Effector memory CD4-positive, alpha-beta T cell (primary cell): ENCODE results near the gene CACNA1G.

Experiments
- DNase-seq, 3 donors: peaks; one replicate each; pipeline ENCODE4 v3.0.0-alpha.2; 2020
- H3K27ac ChIP-seq: 2 replicates; pipeline ENCODE4 v1.7.0; 2013; ENCODE audit warnings: mild to moderate bottlenecking, low read length, moderate library complexity; ENCODE audit not compliant: insufficient read depth, poor library complexity, severe bottlenecking
- H3K27me3 ChIP-seq: replicated peaks from 2 replicates; pipeline ENCODE4 v1.7.0; 2013; ENCODE audit warnings: mild to moderate bottlenecking, low read length; ENCODE audit not compliant: insufficient read depth, control insufficient read depth, poor library complexity, severe bottlenecking
- H3K36me3 ChIP-seq: 2 replicates; pipeline ENCODE4 v1.7.0; 2013; ENCODE audit warnings: mild to moderate bottlenecking, low read length, moderate library complexity; ENCODE audit not compliant: control insufficient read depth, insufficient read depth
- H3K4me1 ChIP-seq: 2 replicates; pipeline ENCODE4 v1.7.0; 2013; ENCODE audit warnings: low read length, mild to moderate bottlenecking; ENCODE audit not compliant: control insufficient read depth, insufficient read depth, poor library complexity, severe bottlenecking
- H3K4me3 ChIP-seq: 2 replicates; pipeline ENCODE4 v1.7.0; 2013; ENCODE audit warnings: low read length, low read depth, mild to moderate bottlenecking; ENCODE audit not compliant: insufficient read depth, poor library complexity, severe bottlenecking
- H3K9me3 ChIP-seq: 2 replicates; pipeline ENCODE4 v1.7.0; 2013; ENCODE audit warnings: mild to moderate bottlenecking, low read length, moderate library complexity; ENCODE audit not compliant: control insufficient read depth

The CACNA1G gene

DNA sequence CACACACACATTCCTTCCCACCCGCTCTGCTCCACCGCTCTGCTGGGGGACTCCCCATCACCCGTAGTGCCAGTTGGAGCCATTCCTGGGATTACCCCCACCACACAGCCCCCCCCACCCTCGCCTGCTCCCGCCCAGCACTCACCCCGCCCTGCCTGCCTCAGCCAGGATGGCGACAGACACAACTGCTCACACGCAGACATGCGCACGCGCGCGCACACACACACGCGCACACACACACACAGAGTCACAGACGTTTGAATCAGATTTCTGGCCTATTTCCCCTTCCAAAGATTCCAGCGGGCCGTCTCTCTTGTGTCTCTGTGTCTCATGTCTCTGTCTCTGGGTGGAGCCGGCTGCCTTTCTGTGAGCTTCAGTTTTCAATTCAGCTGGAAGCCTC is 4.4 kb downstream of the CACNA1G start:
- Histone ChIP-seq H3K36me3 (no peaks in the 10 kb centered on the region), H3K4me1 (peaks cover 21% of the 10 kb centered on the region), H3K27me3 (peaks cover 29% of the 10 kb centered on the region), H3K9me3 (no peaks in the 10 kb centered on the region), H3K4me3 (no peak overlapping the region), H3K27ac (no peak overlapping the region)
- no peak for DNase-seq

DNA sequence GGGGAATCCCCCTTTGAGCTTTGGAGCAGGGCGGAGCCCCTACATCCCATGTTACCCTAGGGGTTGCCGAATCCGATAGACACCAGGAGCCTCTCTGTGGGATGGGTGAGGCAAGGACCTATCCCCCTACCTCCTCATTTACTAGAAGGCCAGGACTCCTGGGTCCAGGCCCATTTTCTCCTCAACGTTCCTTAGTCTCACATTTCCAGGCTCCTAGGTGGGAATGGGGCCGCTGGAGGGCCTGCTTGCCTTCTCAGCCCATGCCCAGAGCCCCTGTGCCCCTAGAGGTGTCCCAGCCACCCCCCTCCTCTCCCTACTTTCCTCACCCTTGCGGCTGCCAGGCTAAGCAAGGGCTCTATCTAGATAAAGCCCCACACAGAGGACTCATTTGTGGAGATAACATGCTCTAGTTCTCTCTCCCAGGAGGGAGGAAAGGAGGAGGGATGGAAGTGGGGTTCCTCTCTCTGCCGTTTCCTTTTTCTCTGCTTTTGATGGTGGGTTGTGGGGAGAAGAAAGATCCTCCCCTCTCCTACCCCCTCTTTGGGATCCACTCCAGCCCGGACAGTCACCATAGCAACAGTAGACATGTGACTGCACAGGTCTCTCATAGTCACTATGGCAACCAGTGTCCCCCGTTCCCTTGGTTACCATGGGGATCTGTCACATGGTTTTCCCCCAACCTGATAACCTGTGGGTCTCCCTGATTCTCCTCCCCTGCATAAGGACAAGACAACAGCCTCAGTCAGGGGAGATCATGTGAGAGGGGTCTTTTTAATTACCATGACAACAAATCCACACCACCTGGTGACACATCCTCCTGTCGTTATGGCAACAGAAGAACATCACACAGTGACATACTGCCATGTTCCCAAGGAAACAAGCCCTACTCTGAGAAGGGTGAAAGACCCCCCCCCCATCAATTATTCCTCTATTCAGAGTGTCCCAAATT is 5.2 kb downstream of the CACNA1G start:
- DNase-seq = no peak
- Histone ChIP-seq H3K4me1 (peaks cover 13% of the 10 kb centered on the region), H3K27ac (no peak overlapping the region), H3K9me3 (no peaks in the 10 kb centered on the region), H3K27me3 (peaks cover 26% of the 10 kb centered on the region), H3K4me3 (no peak overlapping the region), H3K36me3 (no peaks in the 10 kb centered on the region)

DNA sequence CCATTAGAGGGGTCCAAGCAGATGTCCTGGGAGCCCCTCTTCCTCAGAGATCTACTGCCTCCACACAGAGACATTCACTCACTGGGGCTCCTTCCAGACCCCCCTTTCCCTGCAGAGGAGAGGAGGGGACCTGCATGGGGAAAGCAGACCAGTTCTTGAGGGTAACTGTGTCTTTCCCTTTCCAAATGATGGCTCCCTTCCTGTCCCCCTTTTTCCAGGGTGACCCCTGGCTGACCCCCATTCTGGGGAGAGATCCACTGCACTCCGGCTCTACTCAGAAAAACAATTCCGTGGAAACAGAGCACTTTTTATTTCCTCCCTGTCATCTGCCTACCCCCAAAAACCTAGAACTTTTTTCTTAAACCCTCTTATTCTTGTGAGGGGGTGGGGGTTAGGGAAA is 6.4 kb downstream of the CACNA1G start:
- peaks cover 6% of the 10 kb centered on the region for H3K4me1 ChIP-seq
- no peak overlapping the region for H3K4me3 ChIP-seq
- H3K36me3 ChIP-seq = no peaks in the 10 kb centered on the region
- no peak overlapping the region for H3K27ac ChIP-seq
- no peak for DNase-seq
- H3K27me3 ChIP-seq = peaks cover 17% of the 10 kb centered on the region
- no peaks in the 10 kb centered on the region for H3K9me3 ChIP-seq

DNA sequence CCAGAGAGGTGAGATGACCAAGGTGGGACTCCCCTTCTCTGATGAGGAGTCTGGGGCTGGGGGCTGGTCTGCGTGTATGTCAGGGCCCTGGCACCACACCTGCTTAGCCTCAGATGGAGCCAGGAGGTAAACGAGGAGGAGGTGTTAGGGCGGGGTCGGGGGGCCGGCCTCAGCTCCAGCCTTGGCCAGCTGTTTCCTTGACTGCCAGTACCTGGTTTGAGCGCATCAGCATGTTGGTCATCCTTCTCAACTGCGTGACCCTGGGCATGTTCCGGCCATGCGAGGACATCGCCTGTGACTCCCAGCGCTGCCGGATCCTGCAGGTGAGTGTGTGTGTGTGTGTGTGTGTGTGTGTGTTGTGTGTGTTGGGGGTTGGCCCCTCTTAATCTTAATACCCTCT is 8.1 kb downstream of the CACNA1G start:
- peaks cover 2% of the 10 kb centered on the region for H3K27me3 ChIP-seq

DNA sequence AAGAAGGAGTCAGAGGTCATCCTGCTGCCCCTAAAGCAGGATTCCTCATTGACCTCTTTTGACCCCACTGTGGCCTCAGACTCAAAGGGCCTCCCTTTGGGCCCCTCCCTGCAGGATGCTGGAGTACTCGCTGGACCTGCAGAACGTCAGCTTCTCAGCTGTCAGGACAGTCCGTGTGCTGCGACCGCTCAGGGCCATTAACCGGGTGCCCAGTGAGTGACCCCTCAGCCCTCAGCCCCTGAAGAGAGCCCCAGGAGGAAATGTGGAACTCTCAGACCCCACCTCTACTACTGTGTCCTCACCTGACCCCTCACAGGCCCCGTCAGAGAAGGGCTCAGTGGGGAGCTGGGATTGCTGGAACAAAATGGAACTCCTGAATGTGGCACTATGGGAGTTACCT is 9.1 kb downstream of the CACNA1G start:
- Histone ChIP-seq H3K9me3 (no peaks in the 10 kb centered on the region), H3K27ac (no peak overlapping the region), H3K36me3 (no peaks in the 10 kb centered on the region), H3K27me3 (peaks cover 2% of the 10 kb centered on the region), H3K4me3 (no peak overlapping the region), H3K4me1 (no peaks in the 10 kb centered on the region)
- DNase-seq = no peak

More for the DNA sequence above, 8.1 kb downstream of the CACNA1G start:
- Histone ChIP-seq H3K9me3 (no peaks in the 10 kb centered on the region), H3K36me3 (no peaks in the 10 kb centered on the region), H3K4me3 (no peak overlapping the region), H3K27ac (no peak overlapping the region), H3K4me1 (no peaks in the 10 kb centered on the region)
- no peak for DNase-seq

DNA sequence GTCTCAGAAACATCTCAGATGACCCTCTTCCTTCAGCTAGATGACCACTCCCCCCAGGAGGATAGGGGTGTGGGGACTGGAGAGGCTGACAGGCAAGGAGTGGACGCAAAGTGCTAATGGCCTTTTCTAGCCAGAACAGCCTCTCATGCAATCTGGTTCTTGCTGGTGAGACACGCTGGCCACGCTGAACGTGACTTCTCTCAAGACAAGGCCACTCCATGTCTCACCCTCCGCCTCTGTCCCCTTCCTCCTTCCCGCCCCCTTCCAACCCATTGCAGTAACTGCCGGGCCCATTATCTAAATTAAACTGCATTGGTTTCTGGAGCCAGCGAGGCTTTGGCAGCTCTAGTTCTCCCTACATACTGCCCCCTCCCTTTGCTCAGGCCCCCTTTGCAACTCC is 9.5 kb downstream of the CACNA1G start:
- no peaks in the 10 kb centered on the region for H3K36me3 ChIP-seq
- H3K9me3 ChIP-seq = no peaks in the 10 kb centered on the region
- DNase-seq = no peak
- H3K4me1 ChIP-seq = no peaks in the 10 kb centered on the region
- H3K27me3 ChIP-seq = peaks cover 2% of the 10 kb centered on the region
- no peak overlapping the region for H3K4me3 ChIP-seq
- H3K27ac ChIP-seq = no peak overlapping the region

DNA sequence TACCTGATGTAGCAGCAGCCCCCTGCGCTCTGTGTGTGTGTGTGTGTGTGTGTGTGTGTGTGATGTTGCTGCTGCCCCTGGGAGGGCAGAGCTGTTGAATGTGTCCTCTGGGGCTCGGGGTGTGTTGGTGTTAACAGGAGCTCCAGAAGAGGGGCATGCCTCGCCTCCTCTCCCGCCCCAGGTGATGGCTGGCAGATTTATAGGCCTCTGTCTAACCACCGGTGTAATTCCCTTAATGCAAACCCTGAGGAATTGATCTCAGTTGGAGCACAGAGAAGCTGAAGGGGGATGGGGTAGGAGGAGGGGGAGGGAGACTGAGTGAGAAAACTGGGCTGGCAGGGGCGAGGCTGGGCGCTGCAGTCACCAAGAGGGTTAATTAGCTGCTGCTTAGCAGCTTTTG is 10.0 kb downstream of the CACNA1G start:
- H3K36me3 ChIP-seq = no peaks in the 10 kb centered on the region
- H3K4me3 ChIP-seq = no peak overlapping the region
- H3K27ac ChIP-seq = no peak overlapping the region
- no peaks in the 10 kb centered on the region for H3K4me1 ChIP-seq
- no peak for DNase-seq
- peaks cover 2% of the 10 kb centered on the region for H3K27me3 ChIP-seq
- H3K9me3 ChIP-seq = no peaks in the 10 kb centered on the region

DNA sequence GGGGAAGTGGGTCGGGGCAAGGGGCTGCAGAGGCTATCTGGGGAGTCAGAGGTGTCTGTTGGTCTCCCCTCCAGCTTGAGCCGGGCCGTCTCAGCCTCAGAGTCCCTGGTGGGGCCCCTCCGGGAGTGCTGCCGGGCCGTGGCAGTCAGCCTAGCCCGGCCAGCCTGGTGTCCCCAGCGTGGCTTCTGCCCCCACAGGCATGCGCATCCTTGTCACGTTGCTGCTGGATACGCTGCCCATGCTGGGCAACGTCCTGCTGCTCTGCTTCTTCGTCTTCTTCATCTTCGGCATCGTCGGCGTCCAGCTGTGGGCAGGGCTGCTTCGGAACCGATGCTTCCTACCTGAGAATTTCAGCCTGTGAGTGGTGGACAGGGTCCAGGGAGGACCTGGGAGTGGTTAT is 11.2 kb downstream of the CACNA1G start:
- Histone ChIP-seq H3K4me3 (no peak overlapping the region), H3K9me3 (no peaks in the 10 kb centered on the region), H3K36me3 (no peaks in the 10 kb centered on the region), H3K27ac (no peak overlapping the region), H3K27me3 (no peaks in the 10 kb centered on the region), H3K4me1 (no peaks in the 10 kb centered on the region)
- no peak for DNase-seq

DNA sequence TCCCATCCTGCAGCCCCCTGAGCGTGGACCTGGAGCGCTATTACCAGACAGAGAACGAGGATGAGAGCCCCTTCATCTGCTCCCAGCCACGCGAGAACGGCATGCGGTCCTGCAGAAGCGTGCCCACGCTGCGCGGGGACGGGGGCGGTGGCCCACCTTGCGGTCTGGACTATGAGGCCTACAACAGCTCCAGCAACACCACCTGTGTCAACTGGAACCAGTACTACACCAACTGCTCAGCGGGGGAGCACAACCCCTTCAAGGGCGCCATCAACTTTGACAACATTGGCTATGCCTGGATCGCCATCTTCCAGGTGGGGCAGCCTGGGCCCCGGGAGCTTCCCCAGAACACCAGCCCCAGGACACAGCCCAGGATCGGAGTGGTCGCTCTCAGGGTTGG is 12.0 kb downstream of the CACNA1G start:
- H3K9me3 ChIP-seq = no peaks in the 10 kb centered on the region
- H3K27me3 ChIP-seq = no peaks in the 10 kb centered on the region
- no peak overlapping the region for H3K27ac ChIP-seq
- H3K4me1 ChIP-seq = no peaks in the 10 kb centered on the region
- H3K4me3 ChIP-seq = no peak overlapping the region
- no peak for DNase-seq
- no peaks in the 10 kb centered on the region for H3K36me3 ChIP-seq

DNA sequence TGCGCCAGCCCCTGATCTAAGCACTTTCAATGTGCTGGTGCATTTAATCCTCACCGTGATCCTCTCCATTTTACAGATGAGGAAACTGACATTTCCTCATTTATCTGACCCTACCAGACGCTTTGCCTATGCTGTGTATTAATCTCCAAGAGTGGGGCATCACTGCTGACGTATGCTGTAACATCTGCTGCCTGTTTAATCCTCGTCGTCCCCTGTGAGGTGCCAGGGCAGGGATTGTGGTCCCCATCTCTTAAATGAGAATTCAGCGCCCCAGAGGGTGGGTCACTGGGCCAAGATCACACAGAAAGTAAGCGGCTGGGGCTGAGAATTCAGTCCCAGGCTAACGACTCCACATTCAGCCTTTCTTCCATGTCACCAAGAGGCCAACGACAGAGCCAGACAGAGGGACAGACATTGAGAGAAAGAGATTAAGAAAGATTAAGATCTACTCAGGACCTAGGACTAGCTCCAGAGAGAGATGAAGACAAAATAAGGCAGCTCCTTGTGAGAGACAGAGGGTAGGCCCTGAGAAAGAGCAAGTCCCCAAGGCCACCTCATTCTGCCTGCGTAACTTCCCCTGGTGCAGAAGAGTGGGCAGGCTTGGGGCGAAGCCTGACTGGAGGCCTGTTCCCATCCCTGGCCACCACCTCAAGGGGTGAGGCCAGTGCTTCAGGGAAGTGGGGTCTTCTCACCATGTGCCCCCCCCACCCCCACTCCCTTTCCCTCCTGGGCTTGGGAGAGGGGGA is 13.5 kb downstream of the CACNA1G start:
- H3K4me3 ChIP-seq = no peak overlapping the region
- DNase-seq = no peak
- no peaks in the 10 kb centered on the region for H3K9me3 ChIP-seq
- H3K27ac ChIP-seq = no peak overlapping the region
- no peaks in the 10 kb centered on the region for H3K27me3 ChIP-seq
- no peaks in the 10 kb centered on the region for H3K36me3 ChIP-seq
- H3K4me1 ChIP-seq = no peaks in the 10 kb centered on the region
